SK-N-SH treated with all-trans-retinoic acid at 6 μM for 48 hours (cell line): ENCODE measurements around the gene ZNF281.

ENCODE experiments used
- CSDC2 ChIP-seq: fragments of 250-450 bp; sonication (Bioruptor Pico); IDR thresholded peaks from 2 replicates; pipeline ENCODE4 v1.5.0; 2020; ENCODE audit warnings: mild to moderate bottlenecking, moderate library complexity
- GLIS3 ChIP-seq: fragments of 250-450 bp; sonication (Bioruptor Pico); IDR thresholded peaks from 2 replicates; pipeline ENCODE4 v1.5.0; 2020; ENCODE audit warnings: mild to moderate bottlenecking, moderate library complexity
- RARB ChIP-seq: fragments of 250-450 bp; sonication (Bioruptor Pico); IDR thresholded peaks from 2 replicates; pipeline ENCODE4 v1.8.0; 2021; ENCODE audit warnings: mild to moderate bottlenecking, moderate library complexity
- TF ChIP-seq, protein P1 (sequence below): fragments of 250-450 bp; sonication (Bioruptor Pico); IDR thresholded peaks from 2 replicates; pipeline ENCODE4 v1.5.1; 2020; ENCODE audit warnings: low read depth, mild to moderate bottlenecking, moderate library complexity

DNA sequence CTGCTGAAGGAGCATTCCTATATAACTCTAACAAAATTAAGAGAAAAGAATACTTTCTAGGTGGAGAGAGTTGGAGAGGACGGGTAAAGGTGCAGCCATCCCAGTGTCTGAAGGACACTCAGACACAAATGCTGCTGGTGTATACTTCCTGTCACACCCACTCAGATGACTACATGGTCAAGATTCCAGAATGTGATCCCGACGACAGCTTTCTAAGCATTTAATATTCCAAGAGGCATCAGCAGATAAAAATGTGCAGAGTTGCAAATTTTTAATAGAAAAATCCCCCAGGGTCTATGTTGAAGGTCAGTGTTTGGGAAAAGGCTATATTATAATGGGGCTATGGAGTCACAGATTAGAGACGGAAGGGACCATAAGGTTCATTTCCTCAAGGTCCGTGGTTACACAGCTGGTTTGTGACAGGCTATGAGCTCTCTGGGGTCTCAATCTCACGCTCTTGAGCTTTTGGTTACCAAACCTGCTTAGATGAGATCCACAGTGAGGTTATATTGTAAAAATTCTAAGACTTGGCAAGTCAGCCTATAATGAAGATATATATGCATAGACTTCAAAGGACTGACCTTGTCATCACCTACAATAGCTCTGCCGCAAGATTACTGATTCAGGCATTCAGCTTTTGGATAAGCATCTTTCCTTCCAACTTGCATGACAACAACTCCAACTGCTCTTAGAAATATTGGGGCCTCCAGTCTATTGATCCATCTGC, 35.1 kb downstream of the ZNF281 start:
- TF ChIP-seq RARB (CRISPR knock-in tag) (no peak), GLIS3 (CRISPR knock-in tag) (no peak), CSDC2 (no peak)
- TF ChIP-seq, protein P1, sequence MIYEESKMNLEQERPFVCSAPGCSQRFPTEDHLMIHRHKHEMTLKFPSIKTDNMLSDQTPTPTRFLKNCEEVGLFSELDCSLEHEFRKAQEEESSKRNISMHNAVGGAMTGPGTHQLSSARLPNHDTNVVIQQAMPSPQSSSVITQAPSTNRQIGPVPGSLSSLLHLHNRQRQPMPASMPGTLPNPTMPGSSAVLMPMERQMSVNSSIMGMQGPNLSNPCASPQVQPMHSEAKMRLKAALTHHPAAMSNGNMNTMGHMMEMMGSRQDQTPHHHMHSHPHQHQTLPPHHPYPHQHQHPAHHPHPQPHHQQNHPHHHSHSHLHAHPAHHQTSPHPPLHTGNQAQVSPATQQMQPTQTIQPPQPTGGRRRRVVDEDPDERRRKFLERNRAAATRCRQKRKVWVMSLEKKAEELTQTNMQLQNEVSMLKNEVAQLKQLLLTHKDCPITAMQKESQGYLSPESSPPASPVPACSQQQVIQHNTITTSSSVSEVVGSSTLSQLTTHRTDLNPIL (CRISPR knock-in tag): no peak
